PC-9 (cell line): ENCODE data around the gene ITIH2.

Experiments used
- CTCF ChIP-seq: fragments of 200-600 bp; sonication (generic); conservative IDR thresholded peaks from 2 replicates; pipeline ENCODE4 v1.6.1; 2017; ENCODE audit warnings: mixed run types, antibody characterized with exemption, mild to moderate bottlenecking, moderate library complexity
- EZH2 ChIP-seq: fragments of 200-600 bp; sonication (generic); IDR thresholded peaks from 2 replicates; pipeline ENCODE4 v1.8.0; 2017; ENCODE audit warnings: antibody characterized with exemption, low read depth

- TF ChIP-seq CTCF (no peak), EZH2 (no peak)
Observed at GRCh38 chr10:7792541-7792940, 89.4 kb downstream of the ITIH2 start.
